ENCODE results near the gene KCTD16. TPM values are rescaled to one million over a fixed set of nuclear protein-coding genes. Genes with fewer than 3 reads are reported as not detected.

The KCTD16 gene
- total RNA-seq, 4 donors from 2014 or later: 0.12 to 2.4 (median 0.26) TPM; not detected in 1

DNA sequence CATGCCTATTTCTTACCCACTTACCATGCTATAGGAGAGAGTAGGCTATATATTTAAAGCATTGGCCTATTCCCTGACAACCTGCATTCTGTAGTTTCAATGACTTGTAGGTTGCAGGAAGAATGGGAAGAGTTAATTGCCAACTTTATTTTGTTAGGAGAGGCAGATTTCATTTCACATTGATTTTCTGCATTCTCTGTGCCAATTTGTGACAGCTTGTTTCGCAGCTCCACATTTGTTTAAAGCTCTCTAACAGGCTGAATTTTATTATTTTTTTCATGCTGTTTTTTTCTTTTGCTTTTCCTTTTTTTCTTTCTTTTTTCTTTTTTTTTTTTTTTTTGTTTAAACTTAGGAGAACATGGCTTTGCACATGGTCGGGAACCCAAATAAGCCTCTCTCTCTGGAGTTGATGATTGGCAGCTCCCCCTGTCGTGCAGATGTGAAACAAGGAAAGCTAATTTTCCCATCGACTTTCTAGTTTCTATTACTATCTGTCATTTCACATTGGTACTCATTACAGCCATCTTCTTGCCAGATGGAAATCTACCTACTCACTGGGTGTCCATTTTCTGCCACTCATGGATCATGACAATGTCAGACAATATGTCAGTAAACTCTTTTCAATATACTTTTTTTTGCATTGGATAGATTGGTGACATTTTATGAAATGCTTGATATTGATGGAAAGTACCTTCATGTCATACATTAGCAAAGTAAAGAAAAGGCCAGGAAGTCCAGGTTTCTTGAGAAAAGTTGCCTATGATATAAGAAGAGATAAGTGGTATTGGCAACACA lies 223.2 kb downstream of the KCTD16 start:
- no peaks in the 10 kb centered on the region for H3K4me1 ChIP-seq
- no peak for DNase-seq
- intact Hi-C loops (cut with DNase I; ENCODE audit: low total_unique reads): no loop called here
- TF ChIP-seq POLR2A (IDR thresholded peaks at IDR 0.05) (no peak), CTCF (IDR thresholded peaks at IDR 0.05) (no peak)
- no peaks in the 10 kb centered on the region for H3K36me3 ChIP-seq
- no peaks in the 10 kb centered on the region for H3K27me3 ChIP-seq
- H3K4me3 ChIP-seq: no peak overlapping the region
- H3K27ac ChIP-seq: no peak overlapping the region
- H3K9me3 ChIP-seq: no peaks in the 10 kb centered on the region

DNA sequence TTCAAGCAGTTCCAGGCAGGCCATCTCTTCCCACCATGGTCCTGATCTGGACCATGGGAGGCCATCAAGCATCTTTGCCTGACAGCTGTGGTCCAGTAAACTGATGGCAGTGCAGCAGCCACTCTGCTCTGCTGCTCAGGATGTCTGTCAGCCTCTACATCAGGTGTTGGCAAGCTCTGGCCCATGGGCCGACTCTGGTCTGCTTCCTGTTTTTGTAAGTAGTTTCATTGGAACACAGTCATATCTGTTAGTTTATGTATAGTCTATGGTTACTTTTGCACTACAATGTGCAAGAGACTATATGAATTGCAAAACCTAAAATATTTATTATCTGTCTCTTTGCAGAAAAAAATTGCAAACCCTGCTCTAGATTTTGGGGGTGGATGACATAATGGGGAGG lies 225.0 kb downstream of the KCTD16 start:
- H3K4me3 ChIP-seq: no peak overlapping the region
- no peaks in the 10 kb centered on the region for H3K36me3 ChIP-seq
- intact Hi-C loops (cut with DNase I; ENCODE audit: low total_unique reads): no loop called here
- H3K4me1 ChIP-seq: no peaks in the 10 kb centered on the region
- H3K9me3 ChIP-seq: no peaks in the 10 kb centered on the region
- H3K27ac ChIP-seq: no peak overlapping the region
- no peak for TF ChIP-seq POLR2A (IDR thresholded peaks at IDR 0.05)
- TF ChIP-seq CTCF (IDR thresholded peaks at IDR 0.05): no peak
- H3K27me3 ChIP-seq: no peaks in the 10 kb centered on the region
- DNase-seq: no peak

- Histone ChIP-seq H3K27me3 (no peaks in the 10 kb centered on the region), H3K9me3 (no peaks in the 10 kb centered on the region), H3K27ac (no peak overlapping the region), H3K36me3 (no peaks in the 10 kb centered on the region), H3K4me1 (no peaks in the 10 kb centered on the region), H3K4me3 (no peak overlapping the region)
- TF ChIP-seq POLR2A (IDR thresholded peaks at IDR 0.05) (no peak), CTCF (IDR thresholded peaks at IDR 0.05) (no peak)
- intact Hi-C loops (cut with DNase I; ENCODE audit: low total_unique reads): no loop called here
- no peak for DNase-seq
These were observed 232.4 kb downstream of the KCTD16 start for GRCh38 chr5:144403058-144403457.

DNA sequence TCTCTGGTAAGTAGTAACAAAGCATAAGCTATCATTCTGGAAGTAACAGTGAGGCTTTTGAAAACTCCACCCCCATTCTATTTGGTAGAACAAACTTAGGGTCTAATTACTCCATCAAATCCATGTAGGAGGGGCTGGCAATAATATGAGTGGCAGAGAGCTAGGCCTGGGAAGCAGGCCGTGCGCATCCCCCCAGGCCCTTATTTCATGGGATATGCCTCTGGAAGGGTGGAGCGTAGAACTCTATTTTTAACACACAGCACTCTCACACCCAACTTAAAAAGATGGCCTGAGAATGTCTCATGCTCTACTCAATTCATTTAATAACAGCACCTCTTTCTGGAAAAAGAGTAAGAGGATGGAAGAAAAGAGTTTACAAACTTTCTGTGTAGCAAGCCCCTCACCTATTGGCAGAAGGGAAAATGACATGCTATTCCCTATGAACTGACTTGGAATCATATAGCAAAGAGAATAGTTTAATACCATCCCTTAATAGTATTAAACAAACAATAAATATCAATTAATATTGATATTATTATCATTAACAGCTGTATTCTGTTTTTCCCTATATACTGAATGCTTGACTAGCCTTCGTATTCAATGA lies 233.2 kb downstream of the KCTD16 start:
- H3K9me3 ChIP-seq: no peaks in the 10 kb centered on the region
- no peak for TF ChIP-seq POLR2A (IDR thresholded peaks at IDR 0.05)
- no peak for TF ChIP-seq CTCF (IDR thresholded peaks at IDR 0.05)
- H3K4me1 ChIP-seq: no peaks in the 10 kb centered on the region
- H3K36me3 ChIP-seq: no peaks in the 10 kb centered on the region
- no peak overlapping the region for H3K4me3 ChIP-seq
- H3K27me3 ChIP-seq: no peaks in the 10 kb centered on the region
- intact Hi-C loops (cut with DNase I; ENCODE audit: low total_unique reads): no loop called here
- no peak for DNase-seq
- no peak overlapping the region for H3K27ac ChIP-seq

- Histone ChIP-seq H3K4me3 (no peak overlapping the region), H3K4me1 (no peaks in the 10 kb centered on the region), H3K36me3 (no peaks in the 10 kb centered on the region), H3K27ac (no peak overlapping the region), H3K9me3 (no peaks in the 10 kb centered on the region), H3K27me3 (no peaks in the 10 kb centered on the region)
- intact Hi-C loops (cut with DNase I; ENCODE audit: low total_unique reads): no loop called here
- TF ChIP-seq POLR2A (IDR thresholded peaks at IDR 0.05) (no peak), CTCF (IDR thresholded peaks at IDR 0.05) (no peak)
- DNase-seq: no peak
These were observed 234.0 kb downstream of the KCTD16 start for GRCh38 chr5:144404672-144405071.

Data from uterus (tissue), 4 donors.